Glutamatergic neuron (in vitro differentiated cells): ENCODE measurements around the gene RAPGEF2. TPM values are rescaled to one million over a fixed set of nuclear protein-coding genes. Genes with fewer than 3 reads are reported as not detected.

Experiments used
- DNase-seq: peaks from one replicate; pipeline ENCODE4 v3.0.0; 2022
- H3K27ac Mint-ChIP-seq: one replicate; pipeline ENCODE4 v1.8.0; 2020; ENCODE audit warnings: mild to moderate bottlenecking, mixed read lengths, inconsistent platforms; ENCODE audit not compliant: unreplicated experiment
- H3K27me3 Mint-ChIP-seq: one replicate; pipeline ENCODE4 v1.8.0; 2020; ENCODE audit warnings: mild to moderate bottlenecking, moderate library complexity, mixed read lengths, inconsistent platforms; ENCODE audit not compliant: unreplicated experiment
- H3K36me3 Mint-ChIP-seq: one replicate; pipeline ENCODE4 v1.8.0; 2020; ENCODE audit warnings: mild to moderate bottlenecking, mixed read lengths, inconsistent platforms; ENCODE audit not compliant: unreplicated experiment
- H3K4me1 Mint-ChIP-seq: one replicate; pipeline ENCODE4 v1.8.0; 2020; ENCODE audit warnings: mild to moderate bottlenecking, low read depth, mixed read lengths, inconsistent platforms; ENCODE audit not compliant: unreplicated experiment
- H3K4me3 Mint-ChIP-seq: one replicate; pipeline ENCODE4 v1.8.0; 2020; ENCODE audit warnings: mild to moderate bottlenecking, mixed read lengths, inconsistent platforms; ENCODE audit not compliant: unreplicated experiment
- H3K9me3 Mint-ChIP-seq: one replicate; pipeline ENCODE4 v1.8.0; 2020; ENCODE audit warnings: mild to moderate bottlenecking, moderate library complexity, mixed read lengths, inconsistent platforms; ENCODE audit not compliant: unreplicated experiment
- CTCF ChIP-seq: fragments of 200-600 bp; sonication (generic); IDR thresholded peaks from one replicate; pipeline ENCODE4 v1.5.0; 2021; ENCODE audit not compliant: partially characterized antibody, unreplicated experiment
- total RNA-seq: library from RNA; stranded (reverse); fragmentation: NEBNext Ultra II Directional; extraction: Animal tissue kit (Norgen Biotek cat#: 25700); gene quantifications from one replicate; pipeline ENCODE4 v1.2.1, GENCODE V29; 2021; ENCODE audit not compliant: unreplicated experiment

RAPGEF2 gene
- total RNA-seq, 1 donor from 2014 or later, result 58.4 TPM

GRCh38 chr4:159145318-159145991, 42.6 kb downstream of the RAPGEF2 start:
- Mint-ChIP-seq H3K9me3 (peaks cover 1% of the 10 kb centered on the region), H3K27me3 (no peaks in the 10 kb centered on the region), H3K4me1 (peaks cover 8% of the 10 kb centered on the region), H3K4me3 (no peak overlapping the region), H3K36me3 (no peaks in the 10 kb centered on the region), H3K27ac (no peak overlapping the region)
- DNase-seq, result no peak
- TF ChIP-seq CTCF, result no peak

GRCh38 chr4:159145992-159146330, 43.1 kb downstream of the RAPGEF2 start:
- DNase-seq, result no peak
- no peaks in the 10 kb centered on the region for H3K36me3 Mint-ChIP-seq
- H3K27ac Mint-ChIP-seq, result no peak overlapping the region
- peaks cover 1% of the 10 kb centered on the region for H3K9me3 Mint-ChIP-seq
- no peak overlapping the region for H3K4me3 Mint-ChIP-seq
- no peaks in the 10 kb centered on the region for H3K27me3 Mint-ChIP-seq
- no peak for TF ChIP-seq CTCF
- H3K4me1 Mint-ChIP-seq, result peaks cover 7% of the 10 kb centered on the region

- H3K27me3 Mint-ChIP-seq, result no peaks in the 10 kb centered on the region
- H3K4me3 Mint-ChIP-seq, result no peak overlapping the region
- peaks cover 3% of the 10 kb centered on the region for H3K4me1 Mint-ChIP-seq
- TF ChIP-seq CTCF, result no peak
- H3K36me3 Mint-ChIP-seq, result no peaks in the 10 kb centered on the region
- peaks cover 1% of the 10 kb centered on the region for H3K9me3 Mint-ChIP-seq
- no peak for DNase-seq
- H3K27ac Mint-ChIP-seq, result no peak overlapping the region
Observed at GRCh38 chr4:159146488-159146887, 43.6 kb downstream of the RAPGEF2 start.

- H3K27me3 Mint-ChIP-seq, result no peaks in the 10 kb centered on the region
- no peak overlapping the region for H3K27ac Mint-ChIP-seq
- H3K4me3 Mint-ChIP-seq, result no peak overlapping the region
- peaks cover 2% of the 10 kb centered on the region for H3K4me1 Mint-ChIP-seq
- DNase-seq, result no peak
- no peak for TF ChIP-seq CTCF
- H3K9me3 Mint-ChIP-seq, result peaks cover 1% of the 10 kb centered on the region
- no peaks in the 10 kb centered on the region for H3K36me3 Mint-ChIP-seq
Observed at GRCh38 chr4:159148441-159148840, 45.6 kb downstream of the RAPGEF2 start.

GRCh38 chr4:159149666-159150065, 46.8 kb downstream of the RAPGEF2 start:
- H3K4me3 Mint-ChIP-seq, result no peak overlapping the region
- H3K27me3 Mint-ChIP-seq, result no peaks in the 10 kb centered on the region
- H3K9me3 Mint-ChIP-seq, result peaks cover 1% of the 10 kb centered on the region
- H3K36me3 Mint-ChIP-seq, result no peaks in the 10 kb centered on the region
- DNase-seq, result no peak
- H3K4me1 Mint-ChIP-seq, result peaks cover 2% of the 10 kb centered on the region
- no peak overlapping the region for H3K27ac Mint-ChIP-seq
- no peak for TF ChIP-seq CTCF
